ENCODE data around the gene BNIP5.

DNA sequence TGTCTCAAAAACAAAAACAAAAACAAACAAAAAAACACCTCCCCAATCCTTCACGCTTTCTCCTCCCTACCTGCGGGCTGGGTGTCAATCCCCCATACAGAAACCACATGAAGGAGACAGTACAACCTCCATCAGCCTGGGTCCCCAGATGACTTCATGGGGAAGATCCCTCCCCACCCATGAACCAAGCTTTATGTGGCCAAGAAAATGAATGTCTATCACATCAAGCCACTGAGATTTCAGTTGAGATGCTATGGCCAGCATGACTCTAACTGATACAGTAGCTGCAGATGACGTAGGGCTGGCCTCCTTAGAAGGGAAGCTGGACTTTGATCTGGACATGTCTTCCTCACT, 21.2 kb upstream of the BNIP5 start:
- TF ChIP-seq CTCF (IDR thresholded peaks at IDR 0.05), result no peak
- no peak for TF ChIP-seq POLR2A (IDR thresholded peaks at IDR 0.05)

Data from esophagus squamous epithelium (tissue), 4 donors.